GM12874 (cell line): ENCODE measurements around the gene MAT2A.

ENCODE experiments used
- TF ChIP-seq, protein P1 (sequence below): IDR thresholded peaks from 2 replicates; pipeline ENCODE4 v1.5.1; 2011; ENCODE audit warnings: low read depth, mild to moderate bottlenecking, control low read depth, low read length, moderate library complexity; ENCODE audit not compliant: insufficient read depth

The MAT2A gene

DNA sequence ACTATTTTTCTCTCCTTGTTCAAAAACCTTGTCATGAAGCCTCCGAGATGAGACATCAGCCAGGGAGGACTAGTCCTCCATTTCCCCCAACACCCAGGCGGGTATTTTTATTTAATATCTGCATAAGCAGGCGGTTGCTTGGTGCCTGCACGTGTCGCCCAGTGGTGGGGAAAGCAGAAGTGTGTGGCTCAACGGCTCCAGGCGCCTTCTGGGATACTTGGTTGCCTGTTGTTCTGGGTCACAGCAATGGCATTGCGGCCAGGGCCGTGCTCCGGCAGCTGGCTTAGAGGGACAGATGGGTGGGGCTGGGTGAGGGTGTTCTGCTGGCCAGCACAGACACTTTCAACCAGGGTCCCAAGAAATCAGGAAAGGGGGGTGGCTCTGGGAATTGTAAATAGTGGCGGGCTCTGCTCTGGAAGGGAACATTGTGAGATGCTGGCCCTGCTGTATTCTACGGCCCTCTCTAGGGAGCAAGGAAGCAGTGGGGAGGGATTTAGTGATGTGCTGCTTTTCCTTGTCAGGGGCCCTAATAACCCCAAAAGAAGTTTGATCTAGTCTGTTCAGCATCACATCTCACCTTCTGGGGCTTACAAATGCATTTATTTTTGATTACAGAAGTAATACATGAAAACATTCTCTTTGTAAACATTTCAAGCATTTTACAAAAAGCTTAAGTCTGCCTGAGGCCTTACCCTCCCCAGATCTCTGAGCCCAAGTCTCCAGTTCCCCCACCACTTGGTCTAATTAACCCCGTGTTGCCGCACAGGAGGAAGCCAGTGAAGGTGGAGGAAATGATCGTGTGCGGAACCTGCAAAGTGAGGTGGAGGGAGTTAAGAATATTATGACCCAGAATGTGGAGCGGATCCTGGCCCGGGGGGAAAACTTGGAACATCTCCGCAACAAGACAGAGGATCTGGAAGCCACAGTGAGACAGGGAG is 39.5 kb downstream of the MAT2A start:
- TF ChIP-seq, protein P1, sequence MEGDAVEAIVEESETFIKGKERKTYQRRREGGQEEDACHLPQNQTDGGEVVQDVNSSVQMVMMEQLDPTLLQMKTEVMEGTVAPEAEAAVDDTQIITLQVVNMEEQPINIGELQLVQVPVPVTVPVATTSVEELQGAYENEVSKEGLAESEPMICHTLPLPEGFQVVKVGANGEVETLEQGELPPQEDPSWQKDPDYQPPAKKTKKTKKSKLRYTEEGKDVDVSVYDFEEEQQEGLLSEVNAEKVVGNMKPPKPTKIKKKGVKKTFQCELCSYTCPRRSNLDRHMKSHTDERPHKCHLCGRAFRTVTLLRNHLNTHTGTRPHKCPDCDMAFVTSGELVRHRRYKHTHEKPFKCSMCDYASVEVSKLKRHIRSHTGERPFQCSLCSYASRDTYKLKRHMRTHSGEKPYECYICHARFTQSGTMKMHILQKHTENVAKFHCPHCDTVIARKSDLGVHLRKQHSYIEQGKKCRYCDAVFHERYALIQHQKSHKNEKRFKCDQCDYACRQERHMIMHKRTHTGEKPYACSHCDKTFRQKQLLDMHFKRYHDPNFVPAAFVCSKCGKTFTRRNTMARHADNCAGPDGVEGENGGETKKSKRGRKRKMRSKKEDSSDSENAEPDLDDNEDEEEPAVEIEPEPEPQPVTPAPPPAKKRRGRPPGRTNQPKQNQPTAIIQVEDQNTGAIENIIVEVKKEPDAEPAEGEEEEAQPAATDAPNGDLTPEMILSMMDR = no peak

DNA sequence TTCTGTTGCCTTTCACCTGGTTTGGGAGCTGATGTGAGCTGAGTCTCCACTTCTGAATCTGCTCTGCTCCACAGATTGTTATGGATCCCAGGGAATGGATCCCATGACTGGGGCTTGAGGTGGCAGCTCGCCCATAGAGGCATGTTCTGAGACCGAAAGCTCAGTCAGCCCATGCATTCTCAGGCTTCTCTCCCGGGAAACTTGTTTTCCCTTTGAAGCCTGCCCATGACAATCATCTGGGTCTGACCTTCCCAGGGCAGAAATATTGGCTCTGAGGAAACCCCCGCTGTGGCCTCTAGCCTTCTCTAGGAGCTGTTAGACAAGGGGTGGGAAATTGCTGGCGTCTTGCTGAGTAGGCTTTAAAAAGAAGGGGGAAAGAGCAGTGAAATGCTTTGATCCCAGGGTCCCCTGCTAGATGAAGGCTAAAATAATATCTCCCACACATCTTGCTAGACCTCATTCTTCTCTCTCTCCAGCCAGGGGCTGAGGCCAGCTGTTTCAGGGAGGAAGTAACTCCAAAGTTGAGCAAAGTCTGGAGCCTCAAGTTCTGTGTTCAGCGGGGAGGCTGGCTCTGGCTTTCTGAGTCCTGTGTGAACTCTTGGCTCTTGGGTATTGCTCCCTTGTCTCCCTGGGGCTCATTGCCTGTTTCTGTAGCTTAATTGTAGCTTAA is 40.4 kb downstream of the MAT2A start:
- TF ChIP-seq, protein P1 = no peak

DNA sequence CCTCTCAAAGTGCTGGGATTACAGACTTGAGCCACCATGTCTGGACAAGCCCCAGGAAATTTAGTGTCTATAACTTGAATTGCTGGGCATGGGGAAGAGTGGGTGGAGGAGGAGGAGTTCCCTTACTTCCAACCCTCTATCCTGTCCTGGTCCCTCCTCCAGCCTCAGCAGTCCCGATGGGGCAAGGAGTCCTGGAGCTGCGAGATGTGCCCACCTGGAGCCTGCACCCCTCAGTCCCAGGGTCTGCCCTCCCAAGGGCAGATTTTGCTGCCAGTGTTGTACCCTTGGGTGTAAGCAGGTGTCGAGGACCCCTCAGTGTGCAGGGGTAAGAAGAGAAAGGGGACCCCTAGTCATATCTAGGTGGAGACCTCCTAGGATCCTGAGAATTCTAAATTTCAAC is 41.2 kb downstream of the MAT2A start:
- TF ChIP-seq, protein P1 = no peak

DNA sequence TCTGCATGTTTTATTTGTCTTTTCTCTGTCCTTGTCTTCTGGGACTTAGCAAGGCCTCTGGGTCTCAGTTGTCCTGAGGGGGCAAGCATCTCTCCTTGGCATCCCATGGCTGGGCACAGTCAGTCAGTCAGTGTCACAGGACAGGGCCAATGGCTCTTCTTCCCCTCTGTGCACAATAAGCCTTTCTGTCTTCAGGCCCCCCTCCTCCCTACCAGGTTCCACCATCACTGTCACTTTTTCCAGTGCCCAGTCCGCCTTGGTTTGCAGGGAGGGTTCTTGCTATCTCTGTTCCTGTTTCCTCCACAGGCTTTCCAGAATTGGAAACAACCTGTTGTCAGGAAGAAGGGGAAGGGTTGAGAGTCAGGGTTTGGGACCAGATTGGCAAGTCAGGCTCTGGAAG is 43.5 kb downstream of the MAT2A start:
- TF ChIP-seq, protein P1 = no peak

DNA sequence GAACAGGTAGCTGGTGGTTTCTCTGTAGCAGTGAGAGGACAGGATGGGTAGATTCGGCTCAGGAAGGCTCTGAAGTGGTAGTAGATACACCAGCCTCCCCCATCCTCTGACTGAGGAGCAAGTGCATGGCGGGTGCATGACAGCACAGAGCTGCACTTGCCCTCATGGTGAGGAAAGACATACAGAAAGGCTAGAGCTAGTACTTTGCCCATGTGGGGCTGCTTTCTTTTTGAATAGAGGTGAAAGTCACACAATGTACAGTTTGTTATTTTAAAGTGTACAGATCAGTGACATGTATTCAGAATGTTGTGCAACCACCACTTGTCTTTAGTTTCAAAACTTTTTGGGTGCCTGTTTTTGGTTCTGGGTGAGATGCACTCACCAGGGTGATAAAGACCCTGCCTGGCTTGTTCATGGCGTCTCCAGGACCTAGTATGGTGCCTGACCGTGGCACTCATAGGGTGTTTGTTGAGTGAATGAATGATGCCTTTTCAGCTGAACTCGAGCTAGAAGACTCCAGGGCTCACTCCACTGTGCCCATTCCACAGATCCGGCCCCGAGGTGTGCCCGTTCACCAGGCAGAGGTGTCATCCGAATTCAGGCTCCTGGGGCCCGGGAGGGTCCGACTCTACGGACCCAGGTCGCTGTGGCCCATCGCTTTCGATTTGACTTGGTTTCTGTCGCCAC is 44.8 kb downstream of the MAT2A start:
- TF ChIP-seq, protein P1 = no peak

DNA sequence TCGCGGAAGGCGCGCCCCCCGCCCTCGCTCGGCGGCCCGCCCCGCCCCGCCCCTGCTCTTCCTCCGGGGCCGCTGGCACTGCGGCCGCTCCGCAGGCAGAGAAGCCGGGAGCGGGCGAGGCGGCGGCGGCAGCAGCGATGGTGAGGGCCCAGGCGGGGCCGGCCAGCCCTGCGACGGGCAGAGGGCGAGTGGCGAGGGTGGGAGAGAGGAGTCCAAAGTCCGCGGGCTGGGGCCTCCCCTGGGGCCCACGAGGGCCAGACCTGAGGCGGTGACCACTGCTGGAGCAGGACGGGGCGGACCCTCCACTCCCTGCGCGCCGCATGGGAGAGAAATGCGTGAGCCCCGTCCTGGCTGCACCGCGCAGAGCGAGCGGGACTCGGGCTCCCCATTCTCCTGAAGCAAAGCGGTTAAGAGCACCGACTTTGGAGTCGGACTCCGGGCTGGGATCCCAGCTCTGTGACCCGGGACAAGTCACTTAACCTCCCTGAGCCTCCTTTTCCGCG is 45.4 kb downstream of the MAT2A start, which contains the start of gene VAMP5:
VAMP5 (plus strand) TSS at position 78 of the 503 bp plus-strand sequence; CDS start at position 138, 60 bp downstream.
- TF ChIP-seq, protein P1 = no peak
